DND-41 (cell line): ENCODE data around the gene DAG1.
A peak's percentile ranks its signal among the peaks of the same experiment; 100 is the strongest.

Source experiments
- ATAC-seq: fragments of 200-7000 bp; cut with Tn5 transposase; 3 replicates; pipeline ENCODE4 v1.9.1; 2021; ENCODE audit warnings: low read depth; ENCODE audit not compliant: insufficient read depth
- DNase-seq: peaks from one replicate; pipeline ENCODE4 v3.0.0-alpha.2; 2020
- H2AFZ ChIP-seq: 2 replicates; pipeline ENCODE4 v1.6.0; 2012; ENCODE audit warnings: low read depth, low read length
- H3K27ac ChIP-seq: 2 replicates; pipeline ENCODE4 v1.5.1; 2012; ENCODE audit warnings: low read length, inconsistent platforms
- H3K27me3 ChIP-seq: fragments of 200-600 bp; sonication (generic); 2 replicates; pipeline ENCODE4 v1.6.0; 2012; ENCODE audit warnings: low read length, mild to moderate bottlenecking, inconsistent platforms; ENCODE audit not compliant: insufficient read depth, poor library complexity
- H3K36me3 ChIP-seq: 2 replicates; pipeline ENCODE4 v1.5.1; 2012; ENCODE audit warnings: low read length, inconsistent platforms; ENCODE audit not compliant: insufficient read depth
- H3K4me1 ChIP-seq: 2 replicates; pipeline ENCODE4 v1.5.1; 2012; ENCODE audit warnings: mild to moderate bottlenecking, low read length; ENCODE audit not compliant: insufficient read depth
- H3K4me2 ChIP-seq: 2 replicates; pipeline ENCODE4 v1.6.0; 2012; ENCODE audit warnings: mild to moderate bottlenecking, moderate library complexity, low read length, inconsistent platforms; ENCODE audit not compliant: insufficient read depth
- H3K4me3 ChIP-seq, 2 experiments: fragments of 200-600 bp in 1 of 2; shearing (Covaris generic) in 1 of 2; 2 replicates each; pipeline ENCODE4 v1.5.1; 2012 to 2016; ENCODE audit warnings: inconsistent platforms in 2 of 2, low read length in 2 of 2, mild to moderate bottlenecking in 2 of 2, low read depth in 1 of 2, moderate library complexity in 1 of 2
- H3K79me2 ChIP-seq: 2 replicates; pipeline ENCODE4 v1.6.0; 2012; ENCODE audit warnings: low read length, inconsistent platforms; ENCODE audit not compliant: insufficient read depth
- H3K9ac ChIP-seq: 2 replicates; pipeline ENCODE4 v1.6.0; 2012; ENCODE audit warnings: low read depth, mild to moderate bottlenecking, inconsistent platforms, low read length, moderate library complexity
- H3K9me3 ChIP-seq: 2 replicates; pipeline ENCODE4 v1.5.1; 2012; ENCODE audit warnings: low read length, moderate library complexity, mild to moderate bottlenecking, inconsistent platforms; ENCODE audit not compliant: insufficient read depth, severe bottlenecking
- H4K20me1 ChIP-seq: 2 replicates; pipeline ENCODE4 v1.6.0; 2012; ENCODE audit warnings: low read length; ENCODE audit not compliant: insufficient read depth
- EZH2 ChIP-seq: IDR thresholded peaks from 3 replicates; pipeline ENCODE4 v1.6.1; 2012; ENCODE audit warnings: borderline replicate concordance, low read depth, mild to moderate bottlenecking, moderate library complexity, low read length, inconsistent platforms; ENCODE audit not compliant: severe bottlenecking
- TF ChIP-seq, protein P1 (sequence below): IDR thresholded peaks from 2 replicates; pipeline ENCODE4 v1.5.1; 2012; ENCODE audit warnings: borderline replicate concordance, low read length, moderate library complexity, mild to moderate bottlenecking; ENCODE audit not compliant: poor library complexity, severe bottlenecking; ENCODE audit errors: extremely low read depth

Gene DAG1

GRCh38 chr3:49424816-49425215 lies 45.3 kb upstream of the DAG1 start:
- no peaks in the 10 kb centered on the region for H3K9me3 ChIP-seq
- H3K36me3 ChIP-seq = peaks cover 40% of the 10 kb centered on the region
- H3K9ac ChIP-seq = no peak overlapping the region
- peaks cover 20% of the 10 kb centered on the region for H3K4me1 ChIP-seq
- DNase-seq (no peak), ATAC-seq (no peak)
- no peak overlapping the region for H3K4me2 ChIP-seq
- H2AFZ ChIP-seq = no peak overlapping the region
- H3K27me3 ChIP-seq = no peaks in the 10 kb centered on the region
- no peak overlapping the region for H3K27ac ChIP-seq
- TF ChIP-seq EZH2 = no peak
- TF ChIP-seq, protein P1, sequence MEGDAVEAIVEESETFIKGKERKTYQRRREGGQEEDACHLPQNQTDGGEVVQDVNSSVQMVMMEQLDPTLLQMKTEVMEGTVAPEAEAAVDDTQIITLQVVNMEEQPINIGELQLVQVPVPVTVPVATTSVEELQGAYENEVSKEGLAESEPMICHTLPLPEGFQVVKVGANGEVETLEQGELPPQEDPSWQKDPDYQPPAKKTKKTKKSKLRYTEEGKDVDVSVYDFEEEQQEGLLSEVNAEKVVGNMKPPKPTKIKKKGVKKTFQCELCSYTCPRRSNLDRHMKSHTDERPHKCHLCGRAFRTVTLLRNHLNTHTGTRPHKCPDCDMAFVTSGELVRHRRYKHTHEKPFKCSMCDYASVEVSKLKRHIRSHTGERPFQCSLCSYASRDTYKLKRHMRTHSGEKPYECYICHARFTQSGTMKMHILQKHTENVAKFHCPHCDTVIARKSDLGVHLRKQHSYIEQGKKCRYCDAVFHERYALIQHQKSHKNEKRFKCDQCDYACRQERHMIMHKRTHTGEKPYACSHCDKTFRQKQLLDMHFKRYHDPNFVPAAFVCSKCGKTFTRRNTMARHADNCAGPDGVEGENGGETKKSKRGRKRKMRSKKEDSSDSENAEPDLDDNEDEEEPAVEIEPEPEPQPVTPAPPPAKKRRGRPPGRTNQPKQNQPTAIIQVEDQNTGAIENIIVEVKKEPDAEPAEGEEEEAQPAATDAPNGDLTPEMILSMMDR = no peak
- no peaks in the 10 kb centered on the region for H4K20me1 ChIP-seq
- H3K4me3 ChIP-seq = no peak overlapping the region
- H3K79me2 ChIP-seq = peaks cover 18% of the 10 kb centered on the region

DNA sequence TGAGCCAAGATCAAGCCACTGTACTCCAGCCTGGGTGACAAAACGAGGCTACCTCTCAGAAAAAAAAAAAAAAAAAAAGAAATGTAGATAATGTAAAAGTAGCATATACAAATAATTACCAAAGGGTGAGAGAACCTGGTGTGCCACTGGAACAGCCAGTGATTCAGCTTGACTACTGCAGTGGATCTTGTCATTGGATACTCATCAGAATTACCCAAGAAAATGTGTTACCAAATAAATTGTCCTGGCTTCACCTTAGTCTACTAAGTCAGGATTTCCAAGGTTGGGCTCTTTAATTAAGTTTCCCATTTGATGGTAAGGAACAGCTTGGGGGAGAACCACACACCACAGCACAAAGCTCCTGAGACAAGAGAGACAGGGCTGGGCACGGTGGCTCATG lies 42.5 kb upstream of the DAG1 start:
- no peaks in the 10 kb centered on the region for H4K20me1 ChIP-seq
- peaks cover 27% of the 10 kb centered on the region for H3K36me3 ChIP-seq
- TF ChIP-seq, protein P1 = no peak
- TF ChIP-seq EZH2 = no peak
- peaks cover 18% of the 10 kb centered on the region for H3K79me2 ChIP-seq
- no peak overlapping the region for H3K27ac ChIP-seq
- DNase-seq = no peak
- H3K9me3 ChIP-seq = no peaks in the 10 kb centered on the region
- H3K4me2 ChIP-seq = peak overlapping the region; percentile 84; the same call in 1 of the 2 replicates
- peaks cover 23% of the 10 kb centered on the region for H3K4me1 ChIP-seq
- no peak for ATAC-seq
- H3K9ac ChIP-seq = peak overlapping the region; percentile 70; the same call in 1 of the 2 replicates
- no peaks in the 10 kb centered on the region for H3K27me3 ChIP-seq
- H3K4me3 ChIP-seq = 0 out of 4 replicates have a peak overlapping the region, but pooled peaks of 1 of the 2 experiments have one; percentile 3
- no peak overlapping the region for H2AFZ ChIP-seq

GRCh38 chr3:49428752-49429080 lies 41.4 kb upstream of the DAG1 start:
- peak overlapping the region; percentile 96 for H2AFZ ChIP-seq
- H3K9me3 ChIP-seq = no peaks in the 10 kb centered on the region
- DNase-seq = peak; percentile 49
- H3K4me3 ChIP-seq = peak overlapping the region; percentile 44 to 74
- H3K36me3 ChIP-seq = peaks cover 21% of the 10 kb centered on the region
- H3K27me3 ChIP-seq = no peaks in the 10 kb centered on the region
- peaks cover 18% of the 10 kb centered on the region for H3K79me2 ChIP-seq
- peak overlapping the region; percentile 84 for H3K4me2 ChIP-seq
- peak; percentile 39 for ATAC-seq
- H3K4me1 ChIP-seq = peaks cover 23% of the 10 kb centered on the region
- H3K27ac ChIP-seq = peak overlapping the region; percentile 86
- no peaks in the 10 kb centered on the region for H4K20me1 ChIP-seq
- H3K9ac ChIP-seq = peak overlapping the region; percentile 70
- TF ChIP-seq, protein P1 = peak; percentile 56
- TF ChIP-seq EZH2 = no peak

GRCh38 chr3:49434731-49435130 lies 35.3 kb upstream of the DAG1 start:
- DNase-seq = no peak

More at GRCh38 chr3:49434731-49435130, 35.3 kb upstream of the DAG1 start:
- no peak for ATAC-seq
- TF ChIP-seq, protein P1 = no peak
- no peak for TF ChIP-seq EZH2
- no peak overlapping the region for H3K27ac ChIP-seq
- no peaks in the 10 kb centered on the region for H3K9me3 ChIP-seq
- H3K9ac ChIP-seq = no peak overlapping the region
- H2AFZ ChIP-seq = no peak overlapping the region
- no peak overlapping the region for H3K4me3 ChIP-seq
- H3K4me2 ChIP-seq = no peak overlapping the region
- H4K20me1 ChIP-seq = no peaks in the 10 kb centered on the region
- no peaks in the 10 kb centered on the region for H3K27me3 ChIP-seq
- no peaks in the 10 kb centered on the region for H3K79me2 ChIP-seq
- peaks cover 5% of the 10 kb centered on the region for H3K4me1 ChIP-seq
- no peaks in the 10 kb centered on the region for H3K36me3 ChIP-seq
